ENCODE measurements around the gene BHLHE23.

GRCh38 chr20:62978561-62978943 is 28.2 kb downstream of the BHLHE23 start:
- no peak for TF ChIP-seq CTCF (IDR thresholded peaks at IDR 0.05)
- TF ChIP-seq POLR2A (IDR thresholded peaks at IDR 0.05): no peak

All from heart left ventricle (tissue), 13 donors.